IPS DF 19.7 (cell line): ENCODE results near the gene SSBP3.

Source experiments
- DNase-seq: peaks from one replicate; pipeline ENCODE4 v3.0.0-alpha.2; 2013; ENCODE audit warnings: low read depth, low spot score

The SSBP3 gene

GRCh38 chr1:54331091-54331772, 75.0 kb downstream of the SSBP3 start:
- DNase-seq: no peak

DNA sequence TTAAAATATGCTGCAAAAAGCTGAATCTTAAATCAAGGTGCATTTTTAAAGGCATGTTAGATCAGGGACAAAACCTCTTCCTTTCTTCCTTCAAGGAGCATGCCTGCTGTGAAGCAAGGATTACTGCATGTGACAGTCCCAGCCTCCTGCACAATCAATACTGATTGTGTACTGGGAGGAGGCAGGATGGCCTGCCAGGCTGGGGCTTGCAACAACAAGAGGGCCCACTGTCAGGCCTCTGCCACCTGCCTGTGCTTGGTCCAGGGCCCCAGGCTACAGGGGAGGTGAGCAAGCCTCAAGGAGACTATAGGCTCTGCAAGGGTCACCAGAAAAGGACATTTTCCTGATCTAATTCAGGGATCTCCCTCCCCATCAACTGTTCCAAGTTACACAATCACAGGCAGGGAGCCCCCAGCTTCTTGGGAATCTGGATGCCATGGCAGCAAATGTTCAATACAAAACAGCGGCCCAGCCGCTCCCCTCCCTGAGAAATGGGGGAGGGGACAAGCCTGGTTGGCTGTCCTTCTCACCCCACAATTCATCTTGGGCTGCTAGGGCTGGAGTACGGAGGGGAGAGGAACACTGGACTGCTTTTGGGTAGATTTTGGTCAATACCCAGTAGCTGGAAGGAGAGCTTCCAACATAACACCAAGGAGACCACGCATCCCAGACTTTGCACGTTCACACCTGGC, 76.7 kb downstream of the SSBP3 start:
- no peak for DNase-seq

GRCh38 chr1:54328066-54328636, 78.0 kb downstream of the SSBP3 start:
- DNase-seq: no peak

DNA sequence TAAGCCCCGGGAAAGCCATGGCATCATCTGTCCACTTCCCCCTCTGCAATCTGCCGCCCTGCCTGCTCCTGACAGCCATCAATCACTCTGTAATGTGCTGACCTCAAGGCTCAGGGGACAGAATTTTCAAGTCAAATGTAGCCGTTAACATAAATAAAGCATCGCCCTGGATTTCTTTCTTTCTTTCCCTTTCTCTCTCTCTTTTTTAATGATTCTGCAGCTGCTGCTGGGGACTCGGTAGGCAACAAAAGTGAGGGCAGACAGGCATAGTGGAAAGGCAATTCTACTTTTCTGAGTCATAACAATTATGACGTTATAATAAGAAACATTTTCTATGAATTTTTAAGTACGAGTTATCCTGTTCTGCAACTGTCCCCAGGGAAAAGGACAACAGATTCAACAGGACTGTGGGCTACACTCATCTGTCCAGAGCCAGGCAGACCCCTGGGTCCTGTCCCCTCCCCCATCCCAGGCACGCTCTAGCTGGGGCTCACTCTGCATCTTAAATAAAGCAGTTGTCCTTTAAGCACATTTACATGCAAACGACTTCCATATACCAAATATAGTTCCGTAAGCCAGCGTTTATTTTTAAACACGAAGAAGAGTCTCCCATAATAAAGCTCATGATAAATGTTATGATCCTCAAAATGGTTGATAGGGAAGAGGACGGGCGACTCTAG, 78.7 kb downstream of the SSBP3 start:
- DNase-seq: no peak

DNA sequence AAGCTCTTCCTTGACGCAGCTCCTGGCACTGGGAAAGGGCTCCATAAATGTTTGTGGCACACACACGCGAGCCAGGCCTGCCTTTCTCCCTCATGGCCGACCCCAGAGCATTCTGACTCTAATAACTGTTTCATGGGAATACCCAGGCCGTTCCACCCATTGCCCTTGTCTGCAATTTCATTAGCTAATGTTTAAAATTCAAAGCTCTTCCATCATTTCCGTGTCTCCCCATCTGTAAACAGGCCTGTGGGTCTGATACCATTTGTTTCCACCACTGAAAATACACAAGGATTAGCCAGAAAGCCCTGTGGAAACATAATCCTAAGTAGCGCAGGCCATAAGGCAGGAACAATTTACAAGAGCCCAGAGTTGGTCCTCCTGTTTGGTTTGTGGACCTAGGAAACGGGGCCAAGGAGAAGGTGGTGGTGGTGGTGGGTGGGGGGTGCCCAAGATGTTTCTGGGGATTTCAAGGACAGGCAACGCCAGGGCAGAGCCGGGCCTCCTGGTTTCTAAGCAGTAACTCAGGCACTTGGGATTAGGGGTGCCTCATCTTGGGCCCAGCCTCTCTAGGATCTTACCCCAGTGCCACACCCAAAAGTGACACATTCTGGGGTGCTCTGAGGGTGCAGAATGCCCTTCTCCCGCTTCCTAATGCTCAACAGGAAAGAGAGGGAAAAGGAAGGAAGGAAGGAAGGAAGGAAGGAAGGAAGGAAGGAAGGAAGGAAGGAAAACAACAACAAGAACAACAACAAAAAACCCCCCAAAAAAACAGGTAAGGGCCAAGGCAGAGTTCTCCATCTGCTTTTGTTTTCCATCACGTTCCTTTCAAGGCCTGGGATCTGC, 79.4 kb downstream of the SSBP3 start:
- no peak for DNase-seq

DNA sequence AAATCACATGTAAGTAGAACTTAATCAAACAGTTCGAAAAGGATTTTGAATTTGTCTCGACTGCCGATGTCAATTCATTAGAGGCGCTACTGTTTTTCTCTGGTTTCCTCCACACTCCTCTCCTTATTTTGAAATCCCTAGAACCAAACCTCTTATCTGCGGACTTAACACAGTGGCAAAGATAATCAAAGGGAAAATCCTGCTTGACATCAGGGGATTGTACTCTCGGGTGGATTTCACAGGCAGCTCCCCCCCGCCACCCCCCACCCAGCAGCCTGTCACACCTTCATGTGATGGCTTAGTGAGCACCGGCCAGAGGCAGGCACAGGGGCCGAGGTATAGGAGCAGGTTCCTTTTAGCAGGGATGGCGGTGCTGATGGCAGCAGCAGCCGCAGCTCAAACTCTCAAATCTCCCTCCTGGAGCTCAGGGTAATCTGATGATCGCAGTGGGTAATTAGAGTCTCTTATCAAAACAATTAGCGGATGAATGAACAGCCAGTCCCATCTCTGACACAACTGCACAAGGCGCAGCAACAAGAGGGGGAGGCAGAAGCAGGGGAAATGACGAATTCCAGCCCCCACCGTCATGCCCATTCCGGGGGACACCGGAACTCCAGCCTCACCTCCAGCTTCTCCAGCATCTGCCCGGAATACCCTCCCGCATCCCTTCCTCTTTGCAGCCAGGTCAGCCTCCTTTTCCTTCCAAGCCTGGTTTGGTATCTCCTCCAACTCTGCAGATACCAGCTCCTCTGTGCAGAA, 80.3 kb downstream of the SSBP3 start:
- no peak for DNase-seq

DNA sequence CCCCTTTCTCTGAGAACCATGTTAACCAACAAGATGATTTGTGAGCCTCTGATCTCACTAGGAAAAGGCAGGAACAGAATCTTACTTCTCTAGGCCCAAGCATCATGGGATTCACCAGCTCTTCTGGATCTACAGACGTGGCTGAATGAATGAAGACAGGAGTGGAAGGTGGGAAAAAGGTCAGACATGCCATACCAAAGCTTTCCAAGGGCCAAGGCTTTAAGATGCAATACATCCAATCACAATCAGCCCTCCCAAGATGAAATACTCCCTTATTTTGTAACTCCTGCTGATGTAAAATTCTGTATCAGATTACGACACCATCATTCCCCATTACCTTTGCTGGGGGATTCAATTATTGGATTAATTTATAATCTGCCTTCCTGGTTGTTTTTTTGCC, 80.9 kb downstream of the SSBP3 start:
- no peak for DNase-seq

- no peak for DNase-seq
These were observed 81.7 kb downstream of the SSBP3 start for GRCh38 chr1:54324251-54325140.

- no peak for DNase-seq
These were observed 82.3 kb downstream of the SSBP3 start for GRCh38 chr1:54323921-54324250.

DNA sequence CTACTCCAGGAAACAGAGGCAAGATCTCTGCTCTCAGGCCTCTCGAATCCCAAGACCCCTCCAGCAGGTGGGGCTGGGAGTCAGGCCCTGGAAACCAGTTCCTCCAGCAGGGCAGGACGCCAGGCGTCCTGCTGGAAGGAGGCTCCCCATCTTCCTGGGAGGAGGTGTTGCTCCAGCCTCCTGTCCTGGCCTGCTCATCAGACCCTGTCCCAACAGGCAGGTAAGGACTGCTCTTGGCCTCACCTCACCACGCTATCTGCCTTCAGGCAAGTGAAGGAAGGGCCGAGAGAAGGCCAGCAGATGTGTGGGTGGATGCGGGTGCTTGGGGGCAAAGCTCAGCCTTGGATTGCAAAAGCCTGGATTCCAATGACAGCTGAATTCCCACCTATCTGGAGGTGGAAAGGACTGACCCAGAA, 82.9 kb downstream of the SSBP3 start:
- no peak for DNase-seq

GRCh38 chr1:54318246-54318814, 87.9 kb downstream of the SSBP3 start:
- no peak for DNase-seq

GRCh38 chr1:54317084-54317483, 89.1 kb downstream of the SSBP3 start:
- no peak for DNase-seq

- no peak for DNase-seq
These were observed 91.1 kb downstream of the SSBP3 start for GRCh38 chr1:54315099-54315498.

DNA sequence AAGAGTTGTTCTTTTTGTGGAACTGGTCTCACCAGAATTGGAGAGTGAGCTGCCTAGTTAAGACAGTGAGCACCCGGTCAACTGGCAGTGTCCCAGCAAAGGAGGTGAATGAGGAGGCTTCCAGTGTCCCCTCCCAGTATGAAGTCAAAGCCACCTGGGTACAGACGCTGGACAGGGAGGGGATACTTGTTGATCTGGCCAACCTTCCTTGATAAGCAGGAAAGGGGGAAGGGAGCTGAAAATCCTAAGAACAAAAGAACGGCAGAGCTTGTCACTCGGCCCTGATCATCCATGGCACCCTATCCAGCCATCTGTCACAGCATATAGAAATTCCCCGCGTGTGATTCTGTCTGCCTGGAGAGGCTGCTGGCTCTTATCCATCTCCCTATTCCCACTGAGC, 91.5 kb downstream of the SSBP3 start:
- DNase-seq: no peak

DNA sequence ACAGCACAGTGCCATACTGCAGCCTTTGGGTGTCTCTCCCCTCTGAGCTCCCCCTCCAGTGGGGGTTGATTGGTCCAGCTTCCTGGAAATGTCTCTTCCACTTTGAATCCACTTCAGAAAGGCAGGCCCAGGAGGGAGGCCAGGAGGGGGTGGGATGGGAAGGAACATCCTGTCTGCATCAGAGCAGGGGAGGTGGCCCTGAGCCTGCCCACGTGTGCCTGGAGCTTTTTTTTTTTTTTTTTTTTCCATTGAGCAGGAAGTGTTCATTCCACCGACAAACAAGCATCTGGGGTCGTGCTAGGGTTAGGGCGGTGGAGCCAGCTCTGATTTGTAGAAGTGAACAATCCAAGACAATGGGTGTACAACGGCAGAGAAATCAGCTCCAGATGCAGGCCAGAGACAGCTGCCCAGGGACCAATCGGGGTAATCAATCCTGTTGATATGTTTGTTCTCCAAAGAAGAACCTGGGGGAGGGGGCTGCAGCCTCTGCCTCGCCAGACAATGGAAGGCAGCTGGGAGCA, 93.3 kb downstream of the SSBP3 start:
- no peak for DNase-seq

DNA sequence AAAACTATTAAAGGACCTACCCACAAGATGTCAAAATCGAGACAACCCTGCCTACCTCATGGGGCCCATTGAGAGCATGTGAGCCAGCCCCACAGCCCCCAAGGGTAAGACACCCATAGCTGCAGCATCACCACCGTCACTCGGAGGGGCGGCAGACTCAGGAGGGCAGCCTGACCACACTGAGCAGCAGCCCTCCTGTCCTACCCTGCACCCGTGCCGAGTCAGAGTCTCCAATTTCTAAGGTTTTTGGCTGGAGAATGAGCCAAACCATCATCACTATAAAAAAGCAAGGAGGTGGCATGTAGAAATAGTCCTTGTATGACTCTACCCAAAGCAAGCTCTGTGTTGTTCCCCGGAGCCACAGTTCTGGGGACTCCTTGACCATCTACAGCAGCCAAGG, 94.7 kb downstream of the SSBP3 start:
- DNase-seq: no peak

- DNase-seq: no peak
These were observed 95.5 kb downstream of the SSBP3 start for GRCh38 chr1:54310439-54311328.

GRCh38 chr1:54309631-54310366, 96.4 kb downstream of the SSBP3 start:
- no peak for DNase-seq
